Stomach (tissue), 4 donors: ENCODE data around the gene KCNJ9.
A peak's percentile ranks its signal among the peaks of the same experiment; 100 is the strongest.

Source experiments
- EP300 ChIP-seq: sonication (generic); formaldehyde crosslinking; IDR thresholded peaks from one replicate; pipeline ENCODE4 v1.6.1; 2017; ENCODE audit warnings: antibody characterized with exemption
- POLR2A ChIP-seq, 4 donors: fragments of 450-650 bp; IDR thresholded peaks; one replicate each; pipeline ENCODE4 v1.6.1; 2016; ENCODE audit warnings: antibody characterized with exemption in 4 of 4, control low read depth in 2 of 4, mild to moderate bottlenecking in 1 of 4, moderate library complexity in 1 of 4
- POLR2AphosphoS5 ChIP-seq, 3 donors: sonication (generic); formaldehyde crosslinking; IDR thresholded peaks; one replicate each; pipeline ENCODE4 v1.6.1; 2016; ENCODE audit warnings: antibody characterized with exemption in 3 of 3
- TF ChIP-seq, protein P1 (sequence below), 7 experiments: fragments of 450-650 bp in 4 of 7; fragments of 200-600 bp in 3 of 7; sonication (generic) in 3 of 7; IDR thresholded peaks; one replicate each; pipeline ENCODE4 v1.5.1; 2016 to 2019; ENCODE audit warnings: antibody characterized with exemption in 7 of 7, control low read depth in 2 of 7, mild to moderate bottlenecking in 1 of 7

DNA sequence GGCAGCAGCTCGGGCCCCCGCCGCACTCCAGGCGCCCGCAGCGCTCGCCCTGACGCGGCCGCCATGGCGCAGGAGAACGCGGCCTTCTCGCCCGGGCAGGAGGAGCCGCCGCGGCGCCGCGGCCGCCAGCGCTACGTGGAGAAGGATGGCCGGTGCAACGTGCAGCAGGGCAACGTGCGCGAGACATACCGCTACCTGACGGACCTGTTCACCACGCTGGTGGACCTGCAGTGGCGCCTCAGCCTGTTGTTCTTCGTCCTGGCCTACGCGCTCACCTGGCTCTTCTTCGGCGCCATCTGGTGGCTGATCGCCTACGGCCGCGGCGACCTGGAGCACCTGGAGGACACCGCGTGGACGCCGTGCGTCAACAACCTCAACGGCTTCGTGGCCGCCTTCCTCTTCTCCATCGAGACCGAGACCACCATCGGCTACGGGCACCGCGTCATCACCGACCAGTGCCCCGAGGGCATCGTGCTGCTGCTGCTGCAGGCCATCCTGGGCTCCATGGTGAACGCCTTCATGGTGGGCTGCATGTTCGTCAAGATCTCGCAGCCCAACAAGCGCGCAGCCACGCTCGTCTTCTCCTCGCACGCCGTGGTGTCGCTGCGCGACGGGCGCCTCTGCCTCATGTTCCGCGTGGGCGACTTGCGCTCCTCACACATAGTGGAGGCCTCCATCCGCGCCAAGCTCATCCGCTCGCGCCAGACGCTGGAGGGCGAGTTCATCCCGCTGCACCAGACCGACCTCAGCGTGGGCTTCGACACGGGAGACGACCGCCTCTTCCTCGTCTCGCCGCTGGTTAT lies 2.8 kb downstream of the KCNJ9 start:
- TF ChIP-seq POLR2A (IDR thresholded peaks at IDR 0.05) (no peak), POLR2AphosphoS5 (IDR thresholded peaks at IDR 0.05) (peak in 1 of 3 donors; percentile 42), EP300 (no peak)
- TF ChIP-seq, protein P1, sequence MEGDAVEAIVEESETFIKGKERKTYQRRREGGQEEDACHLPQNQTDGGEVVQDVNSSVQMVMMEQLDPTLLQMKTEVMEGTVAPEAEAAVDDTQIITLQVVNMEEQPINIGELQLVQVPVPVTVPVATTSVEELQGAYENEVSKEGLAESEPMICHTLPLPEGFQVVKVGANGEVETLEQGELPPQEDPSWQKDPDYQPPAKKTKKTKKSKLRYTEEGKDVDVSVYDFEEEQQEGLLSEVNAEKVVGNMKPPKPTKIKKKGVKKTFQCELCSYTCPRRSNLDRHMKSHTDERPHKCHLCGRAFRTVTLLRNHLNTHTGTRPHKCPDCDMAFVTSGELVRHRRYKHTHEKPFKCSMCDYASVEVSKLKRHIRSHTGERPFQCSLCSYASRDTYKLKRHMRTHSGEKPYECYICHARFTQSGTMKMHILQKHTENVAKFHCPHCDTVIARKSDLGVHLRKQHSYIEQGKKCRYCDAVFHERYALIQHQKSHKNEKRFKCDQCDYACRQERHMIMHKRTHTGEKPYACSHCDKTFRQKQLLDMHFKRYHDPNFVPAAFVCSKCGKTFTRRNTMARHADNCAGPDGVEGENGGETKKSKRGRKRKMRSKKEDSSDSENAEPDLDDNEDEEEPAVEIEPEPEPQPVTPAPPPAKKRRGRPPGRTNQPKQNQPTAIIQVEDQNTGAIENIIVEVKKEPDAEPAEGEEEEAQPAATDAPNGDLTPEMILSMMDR (IDR thresholded peaks at IDR 0.05) = peak in 5 of 7 experiments; percentile 51 to 70 (median 70)
